Calu3 (cell line): ENCODE results near the gene MINAR2. TPM values are rescaled to one million over a fixed set of nuclear protein-coding genes. Genes with fewer than 3 reads are reported as not detected.

Experiments used
- BruUV-seq: library from RNA; stranded (reverse); fragments of 400-500 nt; replicated peaks from 2 replicates; lab custom pipeline; 2021; lab: Mats Ljungman, UMichigan
- CTCF ChIA-PET: fragments of 300-600 bp; sonication (Branson Sonifier 250); formaldehyde crosslinking; loops from one replicate; lab custom pipeline; 2022; ENCODE audit warnings: antibody characterized with exemption; lab: Charles Lee
- DNase-seq: peaks from one replicate; pipeline ENCODE4 v3.0.0; 2022
- H3K27ac Mint-ChIP-seq: one replicate; pipeline ENCODE4 v1.8.0; 2022; ENCODE audit warnings: mixed read lengths; ENCODE audit not compliant: unreplicated experiment
- H3K27me3 Mint-ChIP-seq: one replicate; pipeline ENCODE4 v1.8.0; 2022; ENCODE audit warnings: mixed read lengths; ENCODE audit not compliant: unreplicated experiment
- H3K36me3 Mint-ChIP-seq: one replicate; pipeline ENCODE4 v1.8.0; 2022; ENCODE audit warnings: mild to moderate bottlenecking, moderate library complexity, mixed read lengths; ENCODE audit not compliant: insufficient read depth, unreplicated experiment
- H3K4me1 Mint-ChIP-seq: one replicate; pipeline ENCODE4 v1.8.0; 2022; ENCODE audit warnings: mild to moderate bottlenecking, low read depth, mixed read lengths; ENCODE audit not compliant: unreplicated experiment
- H3K4me3 Mint-ChIP-seq: one replicate; pipeline ENCODE4 v1.8.0; 2022; ENCODE audit warnings: mild to moderate bottlenecking, low read depth, moderate library complexity, mixed read lengths; ENCODE audit not compliant: unreplicated experiment
- H3K9me3 Mint-ChIP-seq: one replicate; pipeline ENCODE4 v1.8.0; 2022; ENCODE audit warnings: low read depth, mixed read lengths; ENCODE audit not compliant: unreplicated experiment
- intact Hi-C: fragments of 100-400 bp; cut with micrococcal nuclease; formaldehyde crosslinking; loops from one replicate; pipeline ENCODE4 v1.10.0; 2022; ENCODE audit not compliant: unreplicated experiment
- total RNA-seq: library from RNA; stranded (reverse); gene quantifications from 2 replicates; pipeline ENCODE4 v1.2.3, GENCODE V29; 2022
- TF ChIP-seq, protein P1 (sequence below): fragments of 200-600 bp; IDR thresholded peaks from one replicate; pipeline ENCODE4 v1.8.0; 2022; ENCODE audit warnings: antibody characterized with exemption; ENCODE audit not compliant: unreplicated experiment

Gene MINAR2
- total RNA-seq, 1 experiment from 2014 or later: not detected

DNA sequence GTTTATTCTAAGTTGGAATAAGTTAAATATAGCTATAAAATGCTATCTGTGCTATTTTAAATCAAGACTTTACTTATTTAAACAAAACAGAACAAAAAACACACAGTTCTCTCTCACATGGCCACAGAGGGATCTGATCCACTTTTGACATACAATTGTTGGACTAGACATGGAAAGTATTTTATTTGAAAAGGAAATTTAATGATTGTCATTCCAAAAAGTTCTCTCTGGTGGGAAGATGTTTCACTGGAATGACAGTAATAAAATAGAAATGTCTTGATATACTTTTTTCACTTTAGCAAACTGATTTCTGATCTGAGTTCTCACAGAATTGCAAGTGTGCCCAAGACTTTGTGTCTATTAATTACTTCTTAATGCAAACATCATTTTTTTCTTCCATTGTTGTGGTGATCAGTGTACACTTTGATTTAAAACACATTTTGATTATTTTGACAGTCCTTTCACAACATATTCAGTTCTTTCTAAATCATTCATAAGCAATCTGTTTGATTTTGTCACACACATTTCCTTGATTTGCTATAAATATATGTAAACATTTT, 30.1 kb upstream of the MINAR2 start:
- H3K9me3 Mint-ChIP-seq: no peaks in the 10 kb centered on the region
- no TSS peak for BruUV-seq
- peaks cover 6% of the 10 kb centered on the region for H3K4me1 Mint-ChIP-seq
- H3K27me3 Mint-ChIP-seq: no peaks in the 10 kb centered on the region
- no peak overlapping the region for H3K4me3 Mint-ChIP-seq
- H3K36me3 Mint-ChIP-seq: no peaks in the 10 kb centered on the region
- DNase-seq: no peak
- TF ChIP-seq, protein P1, sequence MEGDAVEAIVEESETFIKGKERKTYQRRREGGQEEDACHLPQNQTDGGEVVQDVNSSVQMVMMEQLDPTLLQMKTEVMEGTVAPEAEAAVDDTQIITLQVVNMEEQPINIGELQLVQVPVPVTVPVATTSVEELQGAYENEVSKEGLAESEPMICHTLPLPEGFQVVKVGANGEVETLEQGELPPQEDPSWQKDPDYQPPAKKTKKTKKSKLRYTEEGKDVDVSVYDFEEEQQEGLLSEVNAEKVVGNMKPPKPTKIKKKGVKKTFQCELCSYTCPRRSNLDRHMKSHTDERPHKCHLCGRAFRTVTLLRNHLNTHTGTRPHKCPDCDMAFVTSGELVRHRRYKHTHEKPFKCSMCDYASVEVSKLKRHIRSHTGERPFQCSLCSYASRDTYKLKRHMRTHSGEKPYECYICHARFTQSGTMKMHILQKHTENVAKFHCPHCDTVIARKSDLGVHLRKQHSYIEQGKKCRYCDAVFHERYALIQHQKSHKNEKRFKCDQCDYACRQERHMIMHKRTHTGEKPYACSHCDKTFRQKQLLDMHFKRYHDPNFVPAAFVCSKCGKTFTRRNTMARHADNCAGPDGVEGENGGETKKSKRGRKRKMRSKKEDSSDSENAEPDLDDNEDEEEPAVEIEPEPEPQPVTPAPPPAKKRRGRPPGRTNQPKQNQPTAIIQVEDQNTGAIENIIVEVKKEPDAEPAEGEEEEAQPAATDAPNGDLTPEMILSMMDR: no peak
- intact Hi-C loops: no loop called here
- H3K27ac Mint-ChIP-seq: no peak overlapping the region
- CTCF ChIA-PET: no interaction called here

DNA sequence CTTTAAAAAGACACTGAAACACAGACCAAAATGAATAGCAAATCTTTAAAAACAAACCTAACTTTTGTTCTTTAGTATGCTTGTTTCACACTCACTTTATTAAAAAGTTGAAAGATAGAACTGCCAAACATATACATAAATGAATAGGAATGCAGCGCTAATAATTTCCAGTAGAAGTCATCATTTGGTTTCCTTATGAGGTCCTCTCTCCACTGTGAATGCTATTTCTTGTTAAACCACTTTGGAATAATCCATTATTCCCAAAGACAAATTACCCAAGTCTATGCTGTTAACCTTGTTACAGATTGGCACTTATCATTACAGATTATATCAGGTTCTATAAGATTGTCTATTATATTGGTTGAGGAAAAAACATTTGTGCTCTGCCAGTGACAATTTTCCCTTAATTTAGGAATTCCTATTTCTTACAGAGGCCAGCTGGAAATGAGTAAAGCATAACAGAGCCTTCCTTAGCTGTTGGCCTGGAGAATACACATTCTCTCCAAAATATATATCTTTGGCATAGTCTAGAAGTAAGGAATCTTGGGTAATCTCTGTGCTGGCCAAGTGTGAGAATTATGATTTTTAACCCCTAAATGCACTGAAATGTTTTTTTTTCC, 29.3 kb upstream of the MINAR2 start:
- Mint-ChIP-seq H3K4me1 (peaks cover 6% of the 10 kb centered on the region), H3K9me3 (no peaks in the 10 kb centered on the region), H3K27me3 (no peaks in the 10 kb centered on the region), H3K36me3 (no peaks in the 10 kb centered on the region), H3K27ac (no peak overlapping the region), H3K4me3 (no peak overlapping the region)
- CTCF ChIA-PET: no interaction called here
- TF ChIP-seq, protein P1: no peak
- intact Hi-C loops: no loop called here
- DNase-seq: no peak
- no TSS peak for BruUV-seq

GRCh38 chr5:129724222-129724621, 23.7 kb upstream of the MINAR2 start:
- H3K27me3 Mint-ChIP-seq: no peaks in the 10 kb centered on the region
- no TSS peak for BruUV-seq
- no peaks in the 10 kb centered on the region for H3K36me3 Mint-ChIP-seq
- H3K27ac Mint-ChIP-seq: no peak overlapping the region
- intact Hi-C loops: no loop called here
- H3K4me1 Mint-ChIP-seq: no peaks in the 10 kb centered on the region
- DNase-seq: no peak
- CTCF ChIA-PET: no interaction called here
- H3K4me3 Mint-ChIP-seq: no peak overlapping the region
- TF ChIP-seq, protein P1: no peak
- H3K9me3 Mint-ChIP-seq: no peaks in the 10 kb centered on the region

DNA sequence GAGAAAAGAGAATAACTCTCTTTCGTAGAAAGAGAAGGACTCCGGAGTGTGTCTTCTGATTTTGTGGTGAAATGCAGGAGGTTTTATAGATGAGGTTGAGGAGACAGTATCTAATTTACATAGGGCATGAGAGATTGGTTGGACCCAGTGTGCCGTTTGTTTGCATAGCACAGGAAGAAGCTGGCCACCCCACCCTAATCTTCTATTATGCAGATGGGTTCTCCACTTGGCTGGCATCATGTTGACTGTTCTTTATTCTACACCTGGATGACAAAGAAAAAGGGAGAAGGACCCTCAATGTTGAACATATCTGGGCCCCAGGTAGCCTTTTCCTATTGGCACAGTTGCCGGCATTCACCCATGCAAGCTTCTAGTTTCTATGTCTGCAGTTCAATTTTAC, 23.2 kb upstream of the MINAR2 start:
- Mint-ChIP-seq H3K36me3 (no peaks in the 10 kb centered on the region), H3K9me3 (no peaks in the 10 kb centered on the region), H3K4me1 (no peaks in the 10 kb centered on the region), H3K27me3 (no peaks in the 10 kb centered on the region), H3K27ac (no peak overlapping the region), H3K4me3 (no peak overlapping the region)
- TF ChIP-seq, protein P1: no peak
- BruUV-seq: no TSS peak
- DNase-seq: no peak
- CTCF ChIA-PET: no interaction called here
- intact Hi-C loops: no loop called here
